PC-3 (cell line): ENCODE results near the gene FOXC2.

Source experiments
- EZH2 ChIP-seq: fragments of 300-600 bp; sonication (generic); IDR thresholded peaks from one replicate; pipeline ENCODE4 v1.6.1; 2017; ENCODE audit warnings: antibody characterized with exemption, mild to moderate bottlenecking, low read length; ENCODE audit not compliant: unreplicated experiment
- EZH2phosphoT487 ChIP-seq: fragments of 300-600 bp; sonication (generic); IDR thresholded peaks from 2 replicates; pipeline ENCODE4 v1.6.1; 2018; ENCODE audit warnings: mild to moderate bottlenecking, antibody characterized with exemption, low read length, borderline replicate concordance
- TF ChIP-seq, protein P1 (sequence below): fragments of 300-600 bp; sonication (generic); conservative IDR thresholded peaks from 2 replicates; pipeline ENCODE4 v1.5.1; 2017; ENCODE audit warnings: antibody characterized with exemption, low read depth, mild to moderate bottlenecking, low read length

DNA sequence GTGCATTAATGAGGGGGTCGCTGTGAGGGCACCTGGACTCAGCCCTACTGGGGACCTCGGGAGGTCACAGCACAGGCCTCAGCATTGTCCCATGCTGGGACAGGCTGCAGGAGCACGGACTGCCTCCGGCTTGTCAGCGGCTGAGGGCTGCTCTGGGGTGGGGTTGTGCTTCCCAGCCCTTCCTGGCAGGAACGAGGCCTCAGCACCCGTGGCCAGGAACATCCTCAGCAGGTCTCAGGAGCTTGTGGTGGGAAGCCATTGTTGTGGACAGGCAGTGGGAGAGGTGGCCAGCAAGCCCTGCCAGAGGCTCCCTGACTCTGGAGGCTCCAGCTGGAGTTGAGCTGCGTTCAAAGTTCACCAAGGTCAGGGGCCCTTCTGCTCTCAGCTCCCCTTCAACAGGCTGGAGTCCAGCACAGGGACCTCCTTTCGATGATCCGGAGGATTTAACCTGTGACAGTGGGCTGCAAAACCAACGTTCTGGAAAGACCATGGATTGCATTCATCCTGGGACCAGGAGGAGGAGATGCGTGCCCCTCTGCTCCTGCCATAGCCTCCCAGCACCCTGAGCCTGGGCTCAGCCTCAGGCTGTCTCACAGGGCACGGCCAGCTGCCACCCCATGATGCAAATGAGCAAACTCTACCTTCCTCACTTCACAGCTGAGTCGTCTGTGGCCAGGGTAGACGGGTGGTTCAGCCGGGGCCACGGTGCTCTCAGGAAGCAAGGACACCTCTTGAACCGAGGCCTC, 44.3 kb downstream of the FOXC2 start:
- TF ChIP-seq EZH2phosphoT487 (no peak), EZH2 (no peak)
- TF ChIP-seq, protein P1, sequence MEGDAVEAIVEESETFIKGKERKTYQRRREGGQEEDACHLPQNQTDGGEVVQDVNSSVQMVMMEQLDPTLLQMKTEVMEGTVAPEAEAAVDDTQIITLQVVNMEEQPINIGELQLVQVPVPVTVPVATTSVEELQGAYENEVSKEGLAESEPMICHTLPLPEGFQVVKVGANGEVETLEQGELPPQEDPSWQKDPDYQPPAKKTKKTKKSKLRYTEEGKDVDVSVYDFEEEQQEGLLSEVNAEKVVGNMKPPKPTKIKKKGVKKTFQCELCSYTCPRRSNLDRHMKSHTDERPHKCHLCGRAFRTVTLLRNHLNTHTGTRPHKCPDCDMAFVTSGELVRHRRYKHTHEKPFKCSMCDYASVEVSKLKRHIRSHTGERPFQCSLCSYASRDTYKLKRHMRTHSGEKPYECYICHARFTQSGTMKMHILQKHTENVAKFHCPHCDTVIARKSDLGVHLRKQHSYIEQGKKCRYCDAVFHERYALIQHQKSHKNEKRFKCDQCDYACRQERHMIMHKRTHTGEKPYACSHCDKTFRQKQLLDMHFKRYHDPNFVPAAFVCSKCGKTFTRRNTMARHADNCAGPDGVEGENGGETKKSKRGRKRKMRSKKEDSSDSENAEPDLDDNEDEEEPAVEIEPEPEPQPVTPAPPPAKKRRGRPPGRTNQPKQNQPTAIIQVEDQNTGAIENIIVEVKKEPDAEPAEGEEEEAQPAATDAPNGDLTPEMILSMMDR, result no peak
